Calu3 (cell line): Measurements from ENCODE around the gene ELL2. TPM values are rescaled to one million over a fixed set of nuclear protein-coding genes. Genes with fewer than 3 reads are reported as not detected.

ENCODE experiments used
- BruUV-seq: library from RNA; stranded (reverse); fragments of 400-500 nt; replicated peaks from 2 replicates; lab custom pipeline; 2021; lab: Mats Ljungman, UMichigan
- CTCF ChIA-PET: fragments of 300-600 bp; sonication (Branson Sonifier 250); formaldehyde crosslinking; loops from one replicate; lab custom pipeline; 2022; ENCODE audit warnings: antibody characterized with exemption; lab: Charles Lee
- DNase-seq: peaks from one replicate; pipeline ENCODE4 v3.0.0; 2022
- H3K27ac Mint-ChIP-seq: one replicate; pipeline ENCODE4 v1.8.0; 2022; ENCODE audit warnings: mixed read lengths; ENCODE audit not compliant: unreplicated experiment
- H3K27me3 Mint-ChIP-seq: one replicate; pipeline ENCODE4 v1.8.0; 2022; ENCODE audit warnings: mixed read lengths; ENCODE audit not compliant: unreplicated experiment
- H3K36me3 Mint-ChIP-seq: one replicate; pipeline ENCODE4 v1.8.0; 2022; ENCODE audit warnings: mild to moderate bottlenecking, moderate library complexity, mixed read lengths; ENCODE audit not compliant: insufficient read depth, unreplicated experiment
- H3K4me1 Mint-ChIP-seq: one replicate; pipeline ENCODE4 v1.8.0; 2022; ENCODE audit warnings: mild to moderate bottlenecking, low read depth, mixed read lengths; ENCODE audit not compliant: unreplicated experiment
- H3K4me3 Mint-ChIP-seq: one replicate; pipeline ENCODE4 v1.8.0; 2022; ENCODE audit warnings: mild to moderate bottlenecking, low read depth, moderate library complexity, mixed read lengths; ENCODE audit not compliant: unreplicated experiment
- H3K9me3 Mint-ChIP-seq: one replicate; pipeline ENCODE4 v1.8.0; 2022; ENCODE audit warnings: low read depth, mixed read lengths; ENCODE audit not compliant: unreplicated experiment
- CTCF ChIP-seq: fragments of 200-600 bp; IDR thresholded peaks from one replicate; pipeline ENCODE4 v1.8.0; 2022; ENCODE audit warnings: antibody characterized with exemption; ENCODE audit not compliant: unreplicated experiment
- intact Hi-C: fragments of 100-400 bp; cut with micrococcal nuclease; formaldehyde crosslinking; loops from one replicate; pipeline ENCODE4 v1.10.0; 2022; ENCODE audit not compliant: unreplicated experiment
- total RNA-seq: library from RNA; stranded (reverse); gene quantifications from 2 replicates; pipeline ENCODE4 v1.2.3, GENCODE V29; 2022

ELL2 gene
- total RNA-seq, 1 experiment from 2014 or later: 57.7 TPM

GRCh38 chr5:95886340-95887044, 75.2 kb downstream of the ELL2 start:
- Mint-ChIP-seq H3K27me3 (no peaks in the 10 kb centered on the region), H3K4me3 (no peak overlapping the region), H3K36me3 (peaks cover 20% of the 10 kb centered on the region), H3K9me3 (no peaks in the 10 kb centered on the region), H3K4me1 (peaks cover 23% of the 10 kb centered on the region), H3K27ac (no peak overlapping the region)
- CTCF ChIA-PET: no interaction called here
- TF ChIP-seq CTCF: no peak
- BruUV-seq: no TSS peak
- intact Hi-C loops: no loop called here
- DNase-seq: no peak

- no peak overlapping the region for H3K27ac Mint-ChIP-seq
- CTCF ChIA-PET: no interaction called here
- no peaks in the 10 kb centered on the region for H3K27me3 Mint-ChIP-seq
- H3K36me3 Mint-ChIP-seq: peaks cover 20% of the 10 kb centered on the region
- no TSS peak for BruUV-seq
- TF ChIP-seq CTCF: no peak
- no peak overlapping the region for H3K4me3 Mint-ChIP-seq
- intact Hi-C loops: no loop called here
- peaks cover 23% of the 10 kb centered on the region for H3K4me1 Mint-ChIP-seq
- H3K9me3 Mint-ChIP-seq: no peaks in the 10 kb centered on the region
- DNase-seq: no peak
Measured at GRCh38 chr5:95884511-95884910, 77.1 kb downstream of the ELL2 start.

DNA sequence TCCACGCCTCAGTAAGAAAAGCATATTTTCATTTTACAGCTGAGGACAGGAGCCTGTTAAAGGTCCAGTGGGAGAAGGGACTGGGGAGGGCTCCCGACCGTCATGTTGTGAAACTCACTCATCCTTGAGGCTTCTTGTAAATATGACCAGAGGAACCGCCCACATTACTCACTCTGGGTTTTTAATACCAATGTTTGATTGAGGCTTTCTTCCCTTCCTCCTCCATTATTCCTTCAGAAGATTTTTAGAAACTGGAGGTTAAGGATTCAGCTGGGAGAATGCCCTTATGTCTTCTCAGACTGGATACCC, 77.7 kb downstream of the ELL2 start:
- peaks cover 23% of the 10 kb centered on the region for H3K4me1 Mint-ChIP-seq
- H3K27ac Mint-ChIP-seq: no peak overlapping the region
- H3K36me3 Mint-ChIP-seq: peaks cover 17% of the 10 kb centered on the region
- CTCF ChIA-PET: no interaction called here
- intact Hi-C loops: no loop called here
- no peaks in the 10 kb centered on the region for H3K27me3 Mint-ChIP-seq
- no peak overlapping the region for H3K4me3 Mint-ChIP-seq
- no peaks in the 10 kb centered on the region for H3K9me3 Mint-ChIP-seq
- TF ChIP-seq CTCF: no peak
- BruUV-seq: no TSS peak
- DNase-seq: no peak

DNA sequence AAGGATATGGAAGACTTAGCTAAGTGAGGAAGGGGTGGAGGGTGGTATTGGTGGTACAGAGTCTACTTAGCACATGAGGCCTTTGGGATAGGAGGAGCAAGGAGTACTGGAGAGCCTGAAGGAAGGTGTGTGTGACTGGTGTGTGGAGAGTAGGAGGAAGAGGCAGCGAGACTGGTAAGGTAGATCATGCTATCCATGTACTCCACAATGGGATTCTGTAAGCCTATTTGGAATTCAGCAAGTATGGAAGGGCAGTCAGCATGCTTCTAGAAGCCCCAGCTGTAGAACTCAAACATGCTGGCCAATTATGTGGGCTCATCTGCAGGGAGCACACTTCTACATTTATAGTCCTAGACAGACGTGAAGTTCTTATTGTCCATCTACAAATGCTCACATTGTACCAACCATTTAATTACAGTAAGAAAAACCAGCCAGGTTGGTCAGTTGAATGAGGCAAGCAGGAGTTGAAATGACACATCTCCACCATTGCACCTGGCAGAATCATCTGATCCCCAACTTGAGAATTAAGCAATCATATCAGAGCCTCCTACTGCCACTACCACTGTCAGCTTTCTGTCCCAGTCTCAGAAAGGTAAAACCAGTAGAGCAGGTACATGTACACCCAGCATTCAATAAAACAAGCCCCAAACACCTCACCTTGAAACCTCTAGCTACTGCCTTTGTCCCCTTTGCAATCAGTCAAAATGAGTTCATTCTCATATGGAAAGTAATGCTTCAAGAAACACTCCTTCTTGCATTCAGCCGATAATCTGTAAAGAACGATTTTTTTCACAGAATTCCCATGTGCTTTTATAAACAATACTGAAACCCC, 78.2 kb downstream of the ELL2 start:
- Mint-ChIP-seq H3K27ac (no peak overlapping the region), H3K4me3 (no peak overlapping the region), H3K4me1 (peaks cover 23% of the 10 kb centered on the region), H3K9me3 (no peaks in the 10 kb centered on the region), H3K36me3 (peaks cover 11% of the 10 kb centered on the region), H3K27me3 (no peaks in the 10 kb centered on the region)
- CTCF ChIA-PET: no interaction called here
- BruUV-seq: no TSS peak
- TF ChIP-seq CTCF: no peak
- DNase-seq: no peak
- intact Hi-C loops: no loop called here
